Stimulated activated CD8-positive, alpha-beta memory T cell treated with anti-CD3 and anti-CD28 coated beads, Interleukin-7, amount 100 ng/mL, for 4 hours (primary cell): ENCODE data around the gene ATAD1.
"Not testable (repeated sequence)": the region's sequence is repeated elsewhere in the genome, so short reads cannot be mapped to it uniquely, and the experiment has no call there.

ENCODE experiments used
- DNase-seq, 2 donors: peaks; one replicate each; pipeline ENCODE4 v3.0.0-alpha.2; 2020; ENCODE audit warnings: low read depth in 2 of 2

ATAD1 gene

GRCh38 chr10:87817609-87818504, at the start of gene ATAD1:
ATAD1 (minus strand) TSS chr10:87818226; CDS start chr10:87814599, 3,627 bp downstream.
- DNase-seq, result peak; percentile 72 to 85

- DNase-seq, result no peak
These were observed 49.4 kb upstream of the ATAD1 start for GRCh38 chr10:87867453-87867852.

GRCh38 chr10:87866412-87866974, 48.5 kb upstream of the ATAD1 start:
- no peak for DNase-seq

GRCh38 chr10:87865241-87865881, 47.3 kb upstream of the ATAD1 start:
- DNase-seq, result no peak

- DNase-seq, result no peak
These were observed 46.6 kb upstream of the ATAD1 start for GRCh38 chr10:87864496-87865059.

GRCh38 chr10:87863951-87864495, 46.0 kb upstream of the ATAD1 start:
- DNase-seq, result not testable (repeated sequence)

- peak; percentile 47 to 76 for DNase-seq
These were observed 45.3 kb upstream of the ATAD1 start, which contains the start of the genes KLLN and PTEN for GRCh38 chr10:87863053-87863943. KLLN (minus strand) TSS chr10:87863533; CDS start chr10:87862487, 1,046 bp downstream. PTEN (plus strand) TSS chr10:87863625; CDS start chr10:87864470, 845 bp downstream.

GRCh38 chr10:87862679-87863052, 44.6 kb upstream of the ATAD1 start:
- DNase-seq, result peak in 1 of 2 donors; percentile 56

GRCh38 chr10:87861953-87862678, 44.1 kb upstream of the ATAD1 start:
- DNase-seq, result peak; percentile 90 to 91

- DNase-seq, result peak in 1 of 2 donors; percentile 12
These were observed 43.5 kb upstream of the ATAD1 start for GRCh38 chr10:87861566-87861952.

- DNase-seq, result no peak
These were observed 42.9 kb upstream of the ATAD1 start for GRCh38 chr10:87860816-87861403.

GRCh38 chr10:87860156-87860795, 42.2 kb upstream of the ATAD1 start:
- DNase-seq, result no peak

- DNase-seq, result not testable (repeated sequence)
These were observed 37.6 kb upstream of the ATAD1 start for GRCh38 chr10:87855665-87856064.

- not testable (repeated sequence) for DNase-seq
These were observed 37.2 kb upstream of the ATAD1 start for GRCh38 chr10:87855247-87855646.

GRCh38 chr10:87852089-87852488, 34.1 kb upstream of the ATAD1 start:
- DNase-seq, result no peak

- DNase-seq, result peak in 1 of 2 donors; percentile 39
These were observed 32.7 kb upstream of the ATAD1 start for GRCh38 chr10:87850742-87851205.

- DNase-seq, result no peak
These were observed 31.0 kb upstream of the ATAD1 start for GRCh38 chr10:87849001-87849400.

- DNase-seq, result no peak
These were observed 29.5 kb upstream of the ATAD1 start for GRCh38 chr10:87847550-87847949.

- DNase-seq, result not testable (repeated sequence)
These were observed 28.7 kb upstream of the ATAD1 start for GRCh38 chr10:87846711-87847110.
